ENCODE data around the gene PDE4D.

GRCh38 chr5:59421986-59422941, 471.3 kb downstream of the PDE4D start:
- TF ChIP-seq, protein P1, sequence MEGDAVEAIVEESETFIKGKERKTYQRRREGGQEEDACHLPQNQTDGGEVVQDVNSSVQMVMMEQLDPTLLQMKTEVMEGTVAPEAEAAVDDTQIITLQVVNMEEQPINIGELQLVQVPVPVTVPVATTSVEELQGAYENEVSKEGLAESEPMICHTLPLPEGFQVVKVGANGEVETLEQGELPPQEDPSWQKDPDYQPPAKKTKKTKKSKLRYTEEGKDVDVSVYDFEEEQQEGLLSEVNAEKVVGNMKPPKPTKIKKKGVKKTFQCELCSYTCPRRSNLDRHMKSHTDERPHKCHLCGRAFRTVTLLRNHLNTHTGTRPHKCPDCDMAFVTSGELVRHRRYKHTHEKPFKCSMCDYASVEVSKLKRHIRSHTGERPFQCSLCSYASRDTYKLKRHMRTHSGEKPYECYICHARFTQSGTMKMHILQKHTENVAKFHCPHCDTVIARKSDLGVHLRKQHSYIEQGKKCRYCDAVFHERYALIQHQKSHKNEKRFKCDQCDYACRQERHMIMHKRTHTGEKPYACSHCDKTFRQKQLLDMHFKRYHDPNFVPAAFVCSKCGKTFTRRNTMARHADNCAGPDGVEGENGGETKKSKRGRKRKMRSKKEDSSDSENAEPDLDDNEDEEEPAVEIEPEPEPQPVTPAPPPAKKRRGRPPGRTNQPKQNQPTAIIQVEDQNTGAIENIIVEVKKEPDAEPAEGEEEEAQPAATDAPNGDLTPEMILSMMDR (conservative IDR thresholded peaks at IDR 0.05; ENCODE audit: low read depth, low read length): no peak
- no peak for TF ChIP-seq EZH2 (IDR thresholded peaks at IDR 0.05; ENCODE audit: borderline replicate concordance, low read depth, low read length, poor library complexity, severe bottlenecking)
